GM21723 (cell line): ENCODE results near the gene ARHGAP44.
"Not testable (repeated sequence)": the region's sequence is repeated elsewhere in the genome, so short reads cannot be mapped to it uniquely, and the experiment has no call there.

ENCODE experiments used
- ATAC-seq: cut with Tn5 transposase; IDR thresholded peaks from one replicate; pipeline ENCODE4 v1.9.1; 2021; ENCODE audit warnings: mild to moderate bottlenecking, moderate library complexity; ENCODE audit not compliant: unreplicated experiment

Gene ARHGAP44

DNA sequence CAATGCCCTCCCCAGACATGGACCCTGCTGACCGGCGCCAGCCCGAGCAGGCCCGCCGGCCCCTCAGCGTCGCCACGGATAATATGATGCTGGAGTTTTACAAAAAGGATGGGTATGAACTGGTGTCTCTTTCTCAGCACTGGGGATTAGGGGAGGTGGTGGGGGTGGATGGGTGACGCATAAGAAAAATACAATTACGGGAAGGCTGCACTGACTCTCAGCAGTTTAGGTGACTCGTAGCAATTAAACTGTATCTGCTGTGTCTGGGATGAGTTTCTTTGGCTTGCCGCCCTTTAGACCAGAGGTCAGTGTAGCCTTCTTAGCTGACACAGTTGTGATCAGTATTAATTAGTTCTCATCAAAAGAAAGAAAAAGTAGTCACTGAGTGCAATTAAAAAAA lies 169.5 kb downstream of the ARHGAP44 start:
- ATAC-seq, result no peak

- no peak for ATAC-seq
Measured at GRCh38 chr17:12959441-12959840, 170.1 kb downstream of the ARHGAP44 start.

GRCh38 chr17:12961655-12962054 lies 172.4 kb downstream of the ARHGAP44 start:
- no peak for ATAC-seq

DNA sequence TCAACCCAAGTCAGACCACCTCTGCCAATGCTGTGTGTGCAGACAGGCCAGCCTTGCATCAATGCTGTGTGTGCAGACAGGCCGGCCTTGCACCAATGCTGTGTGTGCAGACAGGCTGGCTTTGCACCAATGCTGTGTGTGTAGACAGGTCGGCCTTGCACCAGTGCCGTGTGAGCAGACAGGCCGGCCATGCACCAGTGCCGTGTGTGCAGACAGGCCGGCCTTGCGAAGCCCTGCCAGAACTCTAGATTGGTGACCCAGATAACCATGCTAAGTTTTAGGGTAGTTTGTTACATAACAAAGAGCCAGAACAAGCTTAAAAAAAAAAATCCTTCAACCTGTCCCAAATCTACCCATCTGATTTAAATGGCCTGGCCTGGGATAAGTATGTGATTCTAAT lies 174.2 kb downstream of the ARHGAP44 start:
- ATAC-seq, result no peak

GRCh38 chr17:12964162-12964561 lies 174.9 kb downstream of the ARHGAP44 start:
- no peak for ATAC-seq

- no peak for ATAC-seq
Measured at GRCh38 chr17:12964840-12965239, 175.5 kb downstream of the ARHGAP44 start.

DNA sequence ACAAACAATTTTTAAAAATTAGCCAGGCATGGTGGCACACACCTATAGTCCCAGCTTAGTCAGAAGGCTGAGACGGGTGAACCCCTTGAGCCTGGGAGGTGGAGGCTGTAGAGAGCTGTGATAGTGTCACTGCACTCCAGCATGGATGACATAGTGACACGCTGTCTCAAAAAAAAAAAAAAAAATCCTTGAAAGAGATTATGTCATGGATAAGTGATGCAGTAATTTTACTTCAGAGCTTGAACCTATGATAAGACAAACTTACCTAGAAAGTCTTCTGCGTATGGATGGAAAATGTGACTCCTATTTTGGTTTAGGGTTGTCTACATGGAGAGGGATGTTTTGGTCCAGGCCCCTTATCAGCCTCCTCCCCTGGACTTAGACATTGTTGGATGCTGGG lies 176.7 kb downstream of the ARHGAP44 start:
- ATAC-seq, result no peak

DNA sequence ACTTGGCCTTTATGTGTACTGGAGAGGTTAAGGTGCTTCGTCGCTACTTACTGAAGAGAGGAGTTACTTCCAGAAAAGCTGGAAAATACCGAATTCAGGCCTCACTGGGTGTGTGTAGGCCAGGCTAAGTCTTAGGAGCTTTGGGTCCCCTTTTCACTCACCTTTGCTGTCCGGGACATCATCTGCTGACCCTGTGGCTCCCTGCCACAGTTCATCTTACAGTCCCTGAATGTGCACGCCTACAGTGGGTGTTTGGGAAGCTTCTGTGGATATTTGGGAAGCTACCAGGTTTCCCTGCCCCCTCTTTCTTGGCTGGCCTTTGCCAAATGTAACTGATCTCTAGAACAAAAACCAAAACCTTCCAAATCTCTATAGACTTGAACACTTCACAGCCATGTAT lies 177.1 kb downstream of the ARHGAP44 start:
- ATAC-seq, result no peak

- ATAC-seq, result no peak
Measured at GRCh38 chr17:12967962-12968361, 178.7 kb downstream of the ARHGAP44 start.

DNA sequence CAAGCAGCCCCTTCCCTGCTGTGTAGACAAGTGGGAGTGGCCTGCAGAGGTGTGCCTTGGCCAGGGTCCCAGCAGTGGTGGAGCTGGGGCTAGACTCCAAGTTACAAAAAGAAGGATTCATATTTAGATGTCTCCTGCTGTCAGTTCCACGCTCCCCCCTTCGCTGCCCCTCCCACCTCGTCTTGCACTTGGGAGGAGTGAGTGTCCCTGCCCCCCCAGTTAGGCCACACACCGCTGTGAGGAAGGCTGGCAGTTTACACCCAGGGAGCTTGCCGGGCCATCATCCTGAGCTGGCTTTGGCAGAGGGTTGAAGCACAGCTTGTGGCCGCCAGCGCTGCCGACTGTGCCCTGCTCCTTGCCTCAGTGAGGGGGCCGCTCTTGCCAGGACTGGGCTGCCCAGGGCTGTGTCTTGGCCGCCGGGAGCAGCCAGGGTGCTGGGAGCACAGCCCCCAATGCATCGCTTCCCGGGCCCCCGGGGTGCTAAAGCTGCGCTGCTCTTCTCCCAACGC lies 184.3 kb downstream of the ARHGAP44 start:
- ATAC-seq, result no peak

DNA sequence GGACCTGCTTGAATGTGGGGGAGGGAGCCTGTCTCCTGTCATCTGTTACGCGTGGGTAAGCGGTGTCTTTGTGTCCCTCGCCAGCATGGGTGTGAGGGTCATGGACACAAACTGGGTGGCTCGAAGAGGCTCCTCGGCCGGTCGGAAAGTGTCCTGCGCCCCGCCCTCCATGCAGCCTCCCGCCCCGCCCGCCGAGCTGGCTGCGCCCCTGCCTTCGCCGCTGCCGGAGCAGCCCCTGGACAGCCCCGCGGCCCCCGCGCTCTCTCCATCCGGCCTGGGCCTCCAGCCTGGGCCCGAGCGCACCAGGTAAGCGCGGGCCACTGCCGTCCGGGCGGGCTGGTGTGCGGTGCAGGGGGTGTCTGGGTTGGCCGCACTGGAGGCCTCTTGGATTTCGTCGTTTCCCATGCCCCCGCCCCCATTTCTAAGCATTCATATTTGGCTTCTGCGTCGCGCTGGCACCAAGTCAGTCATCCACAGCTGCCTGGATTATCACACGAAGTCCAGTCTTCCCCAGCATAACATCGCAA lies 184.8 kb downstream of the ARHGAP44 start:
- no peak for ATAC-seq

DNA sequence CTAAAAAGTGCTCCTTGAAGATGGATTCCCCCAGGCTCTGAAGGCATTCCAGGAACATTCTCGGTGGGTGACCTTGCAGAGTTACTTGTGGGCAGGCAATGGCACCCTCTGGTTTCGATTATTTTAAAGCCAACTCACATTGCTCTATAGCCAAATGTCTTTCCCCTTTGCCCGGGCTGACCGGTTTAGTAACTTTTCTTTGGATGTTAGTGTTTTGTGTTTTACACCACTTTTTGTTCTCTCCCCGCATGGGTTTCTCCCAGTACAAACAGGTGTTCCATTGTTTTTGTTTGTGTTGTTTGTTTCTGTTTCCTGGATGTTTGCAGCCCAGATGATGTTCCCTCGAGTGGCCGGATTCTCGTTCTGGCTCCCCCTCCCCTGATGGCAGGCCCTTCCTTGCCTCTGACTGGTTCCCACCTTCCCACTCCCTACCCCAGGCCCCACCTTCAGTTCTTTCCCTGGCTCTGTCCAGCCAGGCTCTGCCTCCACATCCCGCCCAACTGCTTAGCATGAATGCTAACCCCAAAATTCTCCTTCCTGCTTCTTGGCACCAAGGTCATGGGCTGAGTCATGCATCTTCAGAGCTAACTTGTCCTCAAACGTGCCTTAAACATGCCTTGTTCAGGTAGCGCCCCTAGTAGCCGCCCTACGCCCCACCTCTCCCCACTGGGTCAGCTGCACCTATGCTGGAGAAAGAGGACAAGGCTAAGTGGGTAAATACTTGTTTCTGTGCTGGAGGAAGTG lies 187.9 kb downstream of the ARHGAP44 start:
- no peak for ATAC-seq

- ATAC-seq, result not testable (repeated sequence)
Measured at GRCh38 chr17:12978787-12979186, 189.5 kb downstream of the ARHGAP44 start.

GRCh38 chr17:12979246-12979645 lies 189.9 kb downstream of the ARHGAP44 start:
- no peak for ATAC-seq

- no peak for ATAC-seq
Measured at GRCh38 chr17:12979826-12980500, 190.7 kb downstream of the ARHGAP44 start.

GRCh38 chr17:12982224-12982623 lies 192.9 kb downstream of the ARHGAP44 start:
- no peak for ATAC-seq

GRCh38 chr17:12983991-12984884 lies 194.9 kb downstream of the ARHGAP44 start:
- ATAC-seq, result no peak

GRCh38 chr17:12985431-12986293 lies 196.4 kb downstream of the ARHGAP44 start:
- ATAC-seq, result no peak

DNA sequence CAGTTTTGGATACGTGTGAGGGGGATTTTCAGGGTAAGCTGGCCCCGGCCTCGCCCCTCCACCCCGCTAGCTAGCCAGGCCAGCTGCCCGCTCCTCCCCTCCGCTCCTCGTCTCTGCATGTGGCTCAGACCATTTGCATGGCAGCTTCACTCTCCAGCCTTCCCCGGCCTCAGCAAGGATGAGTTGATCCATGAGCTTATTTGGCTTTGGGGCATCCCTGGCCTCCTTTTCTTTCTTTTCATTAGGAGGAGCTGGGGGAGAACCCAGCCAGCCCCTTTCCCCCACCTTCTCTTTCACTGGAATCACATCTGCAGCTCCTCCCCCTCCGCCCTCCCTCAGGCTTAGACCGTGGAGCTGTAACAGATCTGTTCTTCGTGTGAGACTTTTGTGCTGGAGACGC lies 197.8 kb downstream of the ARHGAP44 start:
- ATAC-seq, result no peak
